Prostate gland (tissue), 2 donors: ENCODE results near the gene ZFP42.

Experiments used
- POLR2A ChIP-seq: fragments of 450-650 bp; IDR thresholded peaks from one replicate; pipeline ENCODE4 v1.6.1; 2016; ENCODE audit warnings: antibody characterized with exemption, mild to moderate bottlenecking
- TF ChIP-seq, protein P1 (sequence below), 4 experiments: fragments of 200-600 bp in 2 of 4; fragments of 450-650 bp in 2 of 4; sonication (generic) in 2 of 4; IDR thresholded peaks; 1 replicate in 3 of 4; 2 replicates in 1 of 4; pipeline ENCODE4 v1.5.1; 2016 to 2019; ENCODE audit warnings: antibody characterized with exemption in 4 of 4, mild to moderate bottlenecking in 2 of 4, moderate library complexity in 2 of 4

GRCh38 chr4:187962926-187963325 is 32.6 kb upstream of the ZFP42 start:
- TF ChIP-seq, protein P1, sequence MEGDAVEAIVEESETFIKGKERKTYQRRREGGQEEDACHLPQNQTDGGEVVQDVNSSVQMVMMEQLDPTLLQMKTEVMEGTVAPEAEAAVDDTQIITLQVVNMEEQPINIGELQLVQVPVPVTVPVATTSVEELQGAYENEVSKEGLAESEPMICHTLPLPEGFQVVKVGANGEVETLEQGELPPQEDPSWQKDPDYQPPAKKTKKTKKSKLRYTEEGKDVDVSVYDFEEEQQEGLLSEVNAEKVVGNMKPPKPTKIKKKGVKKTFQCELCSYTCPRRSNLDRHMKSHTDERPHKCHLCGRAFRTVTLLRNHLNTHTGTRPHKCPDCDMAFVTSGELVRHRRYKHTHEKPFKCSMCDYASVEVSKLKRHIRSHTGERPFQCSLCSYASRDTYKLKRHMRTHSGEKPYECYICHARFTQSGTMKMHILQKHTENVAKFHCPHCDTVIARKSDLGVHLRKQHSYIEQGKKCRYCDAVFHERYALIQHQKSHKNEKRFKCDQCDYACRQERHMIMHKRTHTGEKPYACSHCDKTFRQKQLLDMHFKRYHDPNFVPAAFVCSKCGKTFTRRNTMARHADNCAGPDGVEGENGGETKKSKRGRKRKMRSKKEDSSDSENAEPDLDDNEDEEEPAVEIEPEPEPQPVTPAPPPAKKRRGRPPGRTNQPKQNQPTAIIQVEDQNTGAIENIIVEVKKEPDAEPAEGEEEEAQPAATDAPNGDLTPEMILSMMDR (IDR thresholded peaks at IDR 0.05): no peak
- no peak for TF ChIP-seq POLR2A
